Breast epithelium (tissue), 3 donors: ENCODE data around the gene TRAM2.

ENCODE experiments used
- POLR2A ChIP-seq: fragments of 450-650 bp; IDR thresholded peaks from one replicate; pipeline ENCODE4 v1.6.1; 2016; ENCODE audit warnings: antibody characterized with exemption, mild to moderate bottlenecking, moderate library complexity
- TF ChIP-seq, protein P1 (sequence below), 3 donors: fragments of 450-650 bp; IDR thresholded peaks; one replicate each; pipeline ENCODE4 v1.5.1; 2016 to 2017; ENCODE audit warnings: antibody characterized with exemption in 3 of 3, mild to moderate bottlenecking in 3 of 3, moderate library complexity in 3 of 3

DNA sequence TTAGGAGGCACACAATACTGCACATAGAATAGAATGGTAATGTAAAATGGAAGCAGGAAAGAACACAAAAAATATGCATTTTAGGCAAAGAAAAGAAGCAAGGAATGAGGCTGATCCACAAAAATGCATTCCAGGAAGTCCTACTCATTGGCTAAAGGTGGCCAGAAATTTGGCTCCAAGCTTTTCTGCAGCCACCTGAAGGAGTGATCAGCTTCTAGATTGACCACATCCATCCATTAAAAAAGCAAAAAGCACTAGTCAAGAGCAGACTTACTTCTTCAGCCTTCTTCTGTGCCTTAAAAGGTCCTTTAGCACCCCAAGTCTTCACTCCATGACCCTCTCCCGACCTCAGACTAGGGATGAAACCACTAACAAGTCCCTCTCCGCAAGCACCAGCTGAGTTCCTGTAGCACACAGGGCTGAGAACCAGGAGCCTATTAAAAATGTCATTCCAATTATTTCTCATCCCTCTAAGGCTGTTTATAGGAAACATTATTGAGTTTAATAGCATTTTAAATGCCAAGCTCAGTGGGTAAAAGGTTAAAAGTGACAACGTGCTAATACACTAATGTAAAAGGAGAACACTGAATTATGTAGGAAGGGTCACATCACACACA, 36.5 kb downstream of the TRAM2 start:
- no peak for TF ChIP-seq POLR2A
- TF ChIP-seq, protein P1, sequence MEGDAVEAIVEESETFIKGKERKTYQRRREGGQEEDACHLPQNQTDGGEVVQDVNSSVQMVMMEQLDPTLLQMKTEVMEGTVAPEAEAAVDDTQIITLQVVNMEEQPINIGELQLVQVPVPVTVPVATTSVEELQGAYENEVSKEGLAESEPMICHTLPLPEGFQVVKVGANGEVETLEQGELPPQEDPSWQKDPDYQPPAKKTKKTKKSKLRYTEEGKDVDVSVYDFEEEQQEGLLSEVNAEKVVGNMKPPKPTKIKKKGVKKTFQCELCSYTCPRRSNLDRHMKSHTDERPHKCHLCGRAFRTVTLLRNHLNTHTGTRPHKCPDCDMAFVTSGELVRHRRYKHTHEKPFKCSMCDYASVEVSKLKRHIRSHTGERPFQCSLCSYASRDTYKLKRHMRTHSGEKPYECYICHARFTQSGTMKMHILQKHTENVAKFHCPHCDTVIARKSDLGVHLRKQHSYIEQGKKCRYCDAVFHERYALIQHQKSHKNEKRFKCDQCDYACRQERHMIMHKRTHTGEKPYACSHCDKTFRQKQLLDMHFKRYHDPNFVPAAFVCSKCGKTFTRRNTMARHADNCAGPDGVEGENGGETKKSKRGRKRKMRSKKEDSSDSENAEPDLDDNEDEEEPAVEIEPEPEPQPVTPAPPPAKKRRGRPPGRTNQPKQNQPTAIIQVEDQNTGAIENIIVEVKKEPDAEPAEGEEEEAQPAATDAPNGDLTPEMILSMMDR (IDR thresholded peaks at IDR 0.05) = no peak
